Esophagus squamous epithelium (tissue), 5 donors: ENCODE results near the gene ATP1A4. TPM values are rescaled to one million over a fixed set of nuclear protein-coding genes. Genes with fewer than 3 reads are reported as not detected.

Experiments used
- DNase-seq: peaks from one replicate; lab custom pipeline; 2025; lab: John Stamatoyannopoulos, UW
- H3K27ac ChIP-seq, 4 donors: fragments of 200-600 bp; sonication (generic); one replicate each; pipeline ENCODE4 v1.5.1; 2016 to 2019; ENCODE audit warnings: mild to moderate bottlenecking in 1 of 4
- H3K27me3 ChIP-seq, 4 donors: fragments of 200-600 bp; sonication (generic); 1 replicate in 3 of 4; 2 replicates in 1 of 4; pipeline versions ENCODE4 v1.5.1 to v1.6.0; 2017 to 2021; ENCODE audit warnings: antibody characterized with exemption in 1 of 4
- H3K36me3 ChIP-seq, 3 donors: fragments of 200-600 bp; sonication (generic); one replicate each; pipeline ENCODE4 v1.5.1; 2016 to 2019
- H3K4me1 ChIP-seq, 3 donors: fragments of 200-600 bp; sonication (generic); one replicate each; pipeline ENCODE4 v1.5.1; 2017 to 2019
- H3K4me3 ChIP-seq, 4 donors: fragments of 200-600 bp; sonication (generic); 1 replicate in 3 of 4; 2 replicates in 1 of 4; pipeline ENCODE4 v1.5.1; 2016 to 2019; ENCODE audit warnings: mild to moderate bottlenecking in 2 of 4, moderate library complexity in 1 of 4
- H3K9me3 ChIP-seq, 3 donors: fragments of 200-600 bp; sonication (generic); one replicate each; pipeline ENCODE4 v1.5.1; 2016 to 2019
- POLR2A ChIP-seq, 4 donors: fragments of 450-650 bp; IDR thresholded peaks; one replicate each; pipeline ENCODE4 v1.6.1; 2017; ENCODE audit warnings: antibody characterized with exemption in 4 of 4, mild to moderate bottlenecking in 4 of 4, moderate library complexity in 3 of 4
- WGBS, 2 donors: methylation state at CpG; one replicate each; pipeline ENCODE4 v1.1.5; 2018; 5-methylcytosine and 5-hydroxymethylcytosine counted together
- intact Hi-C: fragments of 100-400 bp; cut with DNase I; formaldehyde crosslinking; loops from one replicate; pipeline ENCODE4 v1.15.0; 2022
- total RNA-seq, 4 donors: library from RNA; depleted of rRNA; stranded (reverse); fragments of >200 nt; gene quantifications; one replicate each; pipeline ENCODE4 v1.1.0, GENCODE V29; 2016
- TF ChIP-seq, protein P1 (sequence below), 6 experiments: fragments of 450-650 bp in 4 of 6; fragments of 200-600 bp in 2 of 6; sonication (generic) in 2 of 6; IDR thresholded peaks; one replicate each; pipeline ENCODE4 v1.5.1; 2016 to 2019; ENCODE audit warnings: antibody characterized with exemption in 6 of 6, mild to moderate bottlenecking in 4 of 6, moderate library complexity in 4 of 6
- donor health status: DM: yes; HTN: yes; CAD: no.

ATP1A4 gene
- total RNA-seq, 4 donors from 2014 or later, result 0.19 to 1.8 TPM; not detected in 2

DNA sequence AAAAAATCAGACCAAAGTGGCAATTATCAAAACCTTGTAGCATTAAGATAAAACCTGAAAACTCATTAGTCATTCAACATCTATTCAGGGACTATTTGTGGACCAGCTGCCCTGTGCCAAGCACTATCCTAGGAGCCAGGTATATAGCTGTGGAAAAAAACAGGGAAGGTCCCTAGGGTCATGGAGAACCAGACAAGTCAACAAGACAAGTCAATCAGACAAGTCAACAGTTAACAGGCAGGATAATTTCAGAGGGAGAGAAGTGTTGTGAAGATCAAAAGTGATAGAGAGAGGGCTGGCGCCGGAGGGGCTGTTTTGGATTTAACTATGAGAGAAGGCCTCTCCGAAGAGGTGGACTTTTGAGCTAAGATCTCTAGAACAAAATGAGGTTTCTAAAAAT is 3.3 kb upstream of the ATP1A4 start:
- DNase-seq, result no peak
- Histone ChIP-seq H3K27me3 (no peaks in the 10 kb centered on the region), H3K27ac (no peak overlapping the region), H3K4me1 (no peaks in the 10 kb centered on the region), H3K9me3 (no peaks in the 10 kb centered on the region), H3K36me3 (no peaks in the 10 kb centered on the region), H3K4me3 (no peak overlapping the region)
- 79 to 92% methylated on average over 3 of the region's 3 CpGs for WGBS, 2 donors
- intact Hi-C loops, result no loop called here
- TF ChIP-seq, protein P1, sequence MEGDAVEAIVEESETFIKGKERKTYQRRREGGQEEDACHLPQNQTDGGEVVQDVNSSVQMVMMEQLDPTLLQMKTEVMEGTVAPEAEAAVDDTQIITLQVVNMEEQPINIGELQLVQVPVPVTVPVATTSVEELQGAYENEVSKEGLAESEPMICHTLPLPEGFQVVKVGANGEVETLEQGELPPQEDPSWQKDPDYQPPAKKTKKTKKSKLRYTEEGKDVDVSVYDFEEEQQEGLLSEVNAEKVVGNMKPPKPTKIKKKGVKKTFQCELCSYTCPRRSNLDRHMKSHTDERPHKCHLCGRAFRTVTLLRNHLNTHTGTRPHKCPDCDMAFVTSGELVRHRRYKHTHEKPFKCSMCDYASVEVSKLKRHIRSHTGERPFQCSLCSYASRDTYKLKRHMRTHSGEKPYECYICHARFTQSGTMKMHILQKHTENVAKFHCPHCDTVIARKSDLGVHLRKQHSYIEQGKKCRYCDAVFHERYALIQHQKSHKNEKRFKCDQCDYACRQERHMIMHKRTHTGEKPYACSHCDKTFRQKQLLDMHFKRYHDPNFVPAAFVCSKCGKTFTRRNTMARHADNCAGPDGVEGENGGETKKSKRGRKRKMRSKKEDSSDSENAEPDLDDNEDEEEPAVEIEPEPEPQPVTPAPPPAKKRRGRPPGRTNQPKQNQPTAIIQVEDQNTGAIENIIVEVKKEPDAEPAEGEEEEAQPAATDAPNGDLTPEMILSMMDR (IDR thresholded peaks at IDR 0.05), result no peak
- no peak for TF ChIP-seq POLR2A (IDR thresholded peaks at IDR 0.05)

DNA sequence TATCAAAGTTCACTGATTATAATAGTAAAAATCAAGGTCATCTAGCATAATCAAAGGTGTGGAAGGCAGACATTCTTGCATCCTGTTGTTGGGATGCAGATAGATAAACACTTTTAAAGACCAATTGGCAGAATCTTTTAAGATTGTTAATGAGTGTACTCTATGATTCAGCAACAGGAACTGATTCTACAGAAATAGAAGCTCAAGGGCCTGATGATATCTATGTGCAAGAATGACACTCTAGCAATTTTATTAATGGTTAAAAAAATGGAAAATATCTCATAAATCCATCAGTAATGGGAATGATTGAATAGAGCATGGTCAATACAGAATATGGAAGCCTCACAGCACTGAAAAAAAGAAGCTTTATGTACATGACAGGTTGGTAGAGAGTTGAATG is 2.2 kb upstream of the ATP1A4 start:
- H3K27ac ChIP-seq, result no peak overlapping the region
- no peak for TF ChIP-seq POLR2A (IDR thresholded peaks at IDR 0.05)
- TF ChIP-seq, protein P1 (IDR thresholded peaks at IDR 0.05), result no peak
- H3K4me3 ChIP-seq, result no peak overlapping the region
- no peaks in the 10 kb centered on the region for H3K4me1 ChIP-seq
- no peaks in the 10 kb centered on the region for H3K27me3 ChIP-seq
- H3K9me3 ChIP-seq, result no peaks in the 10 kb centered on the region
- H3K36me3 ChIP-seq, result no peaks in the 10 kb centered on the region
- intact Hi-C loops, result no loop called here
- DNase-seq, result no peak

DNA sequence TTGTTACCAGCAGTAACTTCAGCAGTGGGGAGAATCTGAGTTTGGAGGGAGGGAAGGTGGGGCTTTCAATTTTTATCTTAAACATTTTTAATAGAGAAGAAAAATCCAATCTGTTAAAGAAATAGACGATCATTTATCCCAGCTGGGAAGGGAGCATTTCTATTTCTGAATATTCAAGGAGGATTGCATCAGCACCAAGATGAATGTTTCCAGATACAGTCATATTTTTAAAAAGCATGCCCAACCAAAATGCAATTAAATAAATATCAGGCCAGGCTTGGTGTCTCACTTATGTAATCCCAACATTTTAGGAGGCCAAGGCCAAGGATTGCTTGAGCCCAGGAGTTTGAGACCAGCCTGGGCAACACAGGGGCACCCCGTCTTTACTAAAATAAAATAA is 1.7 kb upstream of the ATP1A4 start:
- no peaks in the 10 kb centered on the region for H3K27me3 ChIP-seq
- 70 to 75% methylated on average over 2 of the region's 2 CpGs for WGBS, 2 donors
- intact Hi-C loops, result no loop called here
- TF ChIP-seq, protein P1 (IDR thresholded peaks at IDR 0.05), result no peak
- no peak for TF ChIP-seq POLR2A (IDR thresholded peaks at IDR 0.05)
- DNase-seq, result no peak
- no peaks in the 10 kb centered on the region for H3K9me3 ChIP-seq
- no peak overlapping the region for H3K27ac ChIP-seq
- H3K4me3 ChIP-seq, result no peak overlapping the region
- no peaks in the 10 kb centered on the region for H3K4me1 ChIP-seq
- H3K36me3 ChIP-seq, result no peaks in the 10 kb centered on the region

DNA sequence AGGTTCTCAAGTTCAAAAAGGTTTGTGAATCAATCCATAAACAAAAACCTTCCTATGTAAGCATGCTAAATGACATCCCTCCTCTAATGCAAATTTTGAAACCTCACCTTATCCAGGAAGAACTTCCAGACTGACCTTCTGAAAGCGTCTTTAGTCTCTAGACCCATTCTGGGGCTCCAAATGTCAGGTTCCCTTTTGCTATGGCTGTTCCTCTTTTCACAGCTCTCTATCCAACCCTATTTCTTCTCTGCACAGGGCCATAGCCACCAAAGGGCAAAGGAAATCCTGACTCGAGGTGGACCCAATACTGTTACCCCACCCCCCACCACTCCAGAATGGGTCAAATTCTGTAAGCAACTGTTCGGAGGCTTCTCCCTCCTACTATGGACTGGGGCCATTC is 3.4 kb downstream of the ATP1A4 start:
- H3K4me1 ChIP-seq, result no peaks in the 10 kb centered on the region
- no peak for DNase-seq
- no peak for TF ChIP-seq POLR2A (IDR thresholded peaks at IDR 0.05)
- TF ChIP-seq, protein P1 (IDR thresholded peaks at IDR 0.05), result no peak
- no peaks in the 10 kb centered on the region for H3K36me3 ChIP-seq
- H3K4me3 ChIP-seq, result no peak overlapping the region
- H3K27ac ChIP-seq, result no peak overlapping the region
- H3K9me3 ChIP-seq, result no peaks in the 10 kb centered on the region
- no peaks in the 10 kb centered on the region for H3K27me3 ChIP-seq
- intact Hi-C loops, result no loop called here
- WGBS, 2 donors, result 73 to 84% methylated on average over 3 of the region's 3 CpGs

DNA sequence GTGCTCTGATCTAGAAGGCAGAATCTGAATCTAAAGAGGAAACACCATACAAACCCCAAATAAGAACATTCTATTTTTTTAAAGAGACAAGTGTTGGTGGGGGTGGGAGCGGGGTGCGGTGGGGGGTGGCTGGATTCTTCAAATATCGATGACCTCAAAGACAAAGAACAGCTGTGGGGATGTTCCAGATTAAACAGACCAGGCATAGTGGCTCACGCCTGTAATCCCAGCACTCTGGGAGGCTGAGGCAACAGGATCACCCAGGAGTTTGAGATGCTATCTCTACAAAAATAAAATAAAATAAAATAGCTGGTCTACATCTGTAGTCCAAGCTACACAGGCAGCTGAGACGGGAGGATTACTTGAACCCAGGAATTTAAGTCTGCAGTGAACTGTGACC is 5.0 kb downstream of the ATP1A4 start:
- TF ChIP-seq POLR2A (IDR thresholded peaks at IDR 0.05), result no peak
- TF ChIP-seq, protein P1 (IDR thresholded peaks at IDR 0.05), result no peak
- H3K36me3 ChIP-seq, result no peaks in the 10 kb centered on the region
- H3K27me3 ChIP-seq, result no peaks in the 10 kb centered on the region
- H3K27ac ChIP-seq, result no peak overlapping the region
- intact Hi-C loops, result no loop called here
- WGBS, 2 donors, result 84% methylated on average over 5 of the region's 5 CpGs
- H3K4me3 ChIP-seq, result no peak overlapping the region
- no peaks in the 10 kb centered on the region for H3K9me3 ChIP-seq
- DNase-seq, result no peak
- no peaks in the 10 kb centered on the region for H3K4me1 ChIP-seq
